NOMO-1 (cell line): ENCODE results near the gene HRH1.
"Not testable (repeated sequence)": the region's sequence is repeated elsewhere in the genome, so short reads cannot be mapped to it uniquely, and the experiment has no call there.

Source experiments
- DNase-seq, 2 experiments: peaks; one replicate each; lab custom pipeline; 2025; ENCODE audit not compliant: unreplicated experiment in 2 of 2; lab: John Stamatoyannopoulos, UW

The HRH1 gene

GRCh38 chr3:11236588-11237461 lies 82.5 kb downstream of the HRH1 start:
- DNase-seq, result peak; percentile 10 to 45

- no peak for DNase-seq
These were observed 83.8 kb downstream of the HRH1 start for GRCh38 chr3:11238060-11238459.

GRCh38 chr3:11238880-11239279 lies 84.6 kb downstream of the HRH1 start:
- no peak for DNase-seq

GRCh38 chr3:11239796-11240195 lies 85.5 kb downstream of the HRH1 start:
- no peak for DNase-seq

GRCh38 chr3:11240496-11240895 lies 86.2 kb downstream of the HRH1 start:
- DNase-seq, result no peak

GRCh38 chr3:11244121-11244677 lies 89.9 kb downstream of the HRH1 start:
- DNase-seq, result no peak

- no peak for DNase-seq
These were observed 91.0 kb downstream of the HRH1 start for GRCh38 chr3:11245276-11245675.

- DNase-seq, result no peak
These were observed 91.8 kb downstream of the HRH1 start for GRCh38 chr3:11245827-11246662.

GRCh38 chr3:11246663-11246970 lies 92.3 kb downstream of the HRH1 start:
- DNase-seq, result no peak

- peak in 1 of 2 experiments; percentile 69 for DNase-seq
These were observed 93.1 kb downstream of the HRH1 start for GRCh38 chr3:11247362-11247761.

GRCh38 chr3:11248596-11248995 lies 94.3 kb downstream of the HRH1 start:
- DNase-seq, result no peak

- DNase-seq, result no peak
These were observed 96.9 kb downstream of the HRH1 start for GRCh38 chr3:11250902-11251806.

GRCh38 chr3:11251807-11252176 lies 97.5 kb downstream of the HRH1 start:
- no peak for DNase-seq

- DNase-seq, result no peak
These were observed 100.6 kb downstream of the HRH1 start for GRCh38 chr3:11254876-11255275.

- DNase-seq, result not testable (repeated sequence)
These were observed 101.2 kb downstream of the HRH1 start for GRCh38 chr3:11255537-11255936.

- DNase-seq, result no peak
These were observed 104.7 kb downstream of the HRH1 start for GRCh38 chr3:11258958-11259357.

- no peak for DNase-seq
These were observed 106.2 kb downstream of the HRH1 start for GRCh38 chr3:11260460-11260859.

- DNase-seq, result no peak
These were observed 114.7 kb downstream of the HRH1 start for GRCh38 chr3:11269007-11269406.

GRCh38 chr3:11271986-11272904 lies 118.0 kb downstream of the HRH1 start, which contains the start of gene ATG7:
TSS of gene ATG7 (plus strand) at chr3:11272397. CDS start at chr3:11298696, 26,299 bp downstream.
- DNase-seq, result peak; percentile 96 to 97
